ENCODE measurements around the gene BTBD18.

DNA sequence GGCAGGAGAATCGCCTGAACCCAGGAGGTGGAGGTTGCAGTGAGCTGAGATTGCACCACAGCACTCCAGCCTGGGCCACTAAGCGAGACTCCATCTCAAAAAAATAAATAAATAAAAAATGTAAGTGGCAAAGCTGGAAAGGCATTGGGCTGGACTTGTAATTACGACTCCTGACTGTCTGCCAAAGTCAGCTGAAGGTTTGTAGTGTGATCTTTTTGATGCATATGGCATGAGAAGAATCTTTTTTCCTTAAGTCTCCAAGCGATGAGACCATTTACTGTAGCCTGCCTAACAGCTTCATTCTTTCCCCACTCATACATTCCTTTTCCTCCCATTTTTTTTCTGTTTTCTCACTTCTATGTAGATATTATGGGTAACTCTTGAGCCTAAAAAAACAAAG is 34.8 kb upstream of the BTBD18 start:
- TF ChIP-seq, protein P1, sequence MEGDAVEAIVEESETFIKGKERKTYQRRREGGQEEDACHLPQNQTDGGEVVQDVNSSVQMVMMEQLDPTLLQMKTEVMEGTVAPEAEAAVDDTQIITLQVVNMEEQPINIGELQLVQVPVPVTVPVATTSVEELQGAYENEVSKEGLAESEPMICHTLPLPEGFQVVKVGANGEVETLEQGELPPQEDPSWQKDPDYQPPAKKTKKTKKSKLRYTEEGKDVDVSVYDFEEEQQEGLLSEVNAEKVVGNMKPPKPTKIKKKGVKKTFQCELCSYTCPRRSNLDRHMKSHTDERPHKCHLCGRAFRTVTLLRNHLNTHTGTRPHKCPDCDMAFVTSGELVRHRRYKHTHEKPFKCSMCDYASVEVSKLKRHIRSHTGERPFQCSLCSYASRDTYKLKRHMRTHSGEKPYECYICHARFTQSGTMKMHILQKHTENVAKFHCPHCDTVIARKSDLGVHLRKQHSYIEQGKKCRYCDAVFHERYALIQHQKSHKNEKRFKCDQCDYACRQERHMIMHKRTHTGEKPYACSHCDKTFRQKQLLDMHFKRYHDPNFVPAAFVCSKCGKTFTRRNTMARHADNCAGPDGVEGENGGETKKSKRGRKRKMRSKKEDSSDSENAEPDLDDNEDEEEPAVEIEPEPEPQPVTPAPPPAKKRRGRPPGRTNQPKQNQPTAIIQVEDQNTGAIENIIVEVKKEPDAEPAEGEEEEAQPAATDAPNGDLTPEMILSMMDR (IDR thresholded peaks at IDR 0.05 in 4 of 5, conservative IDR thresholded peaks at IDR 0.05 in 1 of 5), result no peak
- no peak for TF ChIP-seq POLR2A (IDR thresholded peaks at IDR 0.05)
